Adrenal gland (tissue), 5 donors: ENCODE results near the gene LMTK2.

Source experiments
- POLR2A ChIP-seq, 2 donors: fragments of 450-650 bp; IDR thresholded peaks; one replicate each; pipeline ENCODE4 v1.6.1; 2017; ENCODE audit warnings: antibody characterized with exemption in 2 of 2, mild to moderate bottlenecking in 2 of 2, moderate library complexity in 1 of 2
- TF ChIP-seq, protein P1 (sequence below), 6 experiments: fragments of 450-650 bp in 4 of 6; fragments of 200-600 bp in 2 of 6; sonication (generic) in 1 of 6; IDR thresholded peaks; 1 replicate in 5 of 6; 2 replicates in 1 of 6; pipeline versions ENCODE4 v1.5.1 to v1.8.0; 2016 to 2021; ENCODE audit warnings: antibody characterized with exemption in 6 of 6, mild to moderate bottlenecking in 2 of 6, moderate library complexity in 1 of 6
- donor health status: DM: no; HTN: no; CAD: no.

DNA sequence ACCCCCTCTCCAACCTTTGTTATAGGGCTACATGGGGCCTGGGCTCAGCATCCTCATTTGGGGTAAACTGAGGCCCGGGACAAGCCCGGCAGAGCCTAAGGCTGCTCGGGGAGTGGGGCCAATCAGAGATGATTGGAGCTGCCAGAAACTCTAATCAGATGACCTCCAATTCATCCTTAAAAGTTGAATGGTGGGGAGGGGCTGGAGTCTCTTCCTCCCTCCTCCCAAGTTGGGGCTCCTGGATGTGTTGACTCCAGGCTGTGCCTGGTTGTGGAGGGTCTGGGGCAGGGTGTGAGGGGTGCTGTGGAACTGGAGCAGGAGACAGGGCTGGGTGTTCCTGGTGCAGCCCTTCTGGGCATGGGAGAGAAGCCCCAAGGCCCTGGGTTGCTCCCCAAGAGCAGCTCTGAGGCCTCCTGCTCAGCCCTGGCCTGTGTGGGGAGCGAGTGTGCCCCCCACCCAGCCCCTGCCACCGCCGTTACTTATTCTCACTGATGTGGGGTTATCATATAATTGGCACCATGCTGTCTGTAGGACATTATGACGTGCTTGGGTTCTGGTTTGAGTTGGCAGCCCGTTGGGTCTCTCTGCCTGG, 106.7 kb downstream of the LMTK2 start:
- TF ChIP-seq, protein P1, sequence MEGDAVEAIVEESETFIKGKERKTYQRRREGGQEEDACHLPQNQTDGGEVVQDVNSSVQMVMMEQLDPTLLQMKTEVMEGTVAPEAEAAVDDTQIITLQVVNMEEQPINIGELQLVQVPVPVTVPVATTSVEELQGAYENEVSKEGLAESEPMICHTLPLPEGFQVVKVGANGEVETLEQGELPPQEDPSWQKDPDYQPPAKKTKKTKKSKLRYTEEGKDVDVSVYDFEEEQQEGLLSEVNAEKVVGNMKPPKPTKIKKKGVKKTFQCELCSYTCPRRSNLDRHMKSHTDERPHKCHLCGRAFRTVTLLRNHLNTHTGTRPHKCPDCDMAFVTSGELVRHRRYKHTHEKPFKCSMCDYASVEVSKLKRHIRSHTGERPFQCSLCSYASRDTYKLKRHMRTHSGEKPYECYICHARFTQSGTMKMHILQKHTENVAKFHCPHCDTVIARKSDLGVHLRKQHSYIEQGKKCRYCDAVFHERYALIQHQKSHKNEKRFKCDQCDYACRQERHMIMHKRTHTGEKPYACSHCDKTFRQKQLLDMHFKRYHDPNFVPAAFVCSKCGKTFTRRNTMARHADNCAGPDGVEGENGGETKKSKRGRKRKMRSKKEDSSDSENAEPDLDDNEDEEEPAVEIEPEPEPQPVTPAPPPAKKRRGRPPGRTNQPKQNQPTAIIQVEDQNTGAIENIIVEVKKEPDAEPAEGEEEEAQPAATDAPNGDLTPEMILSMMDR (IDR thresholded peaks at IDR 0.05) = no peak
- TF ChIP-seq POLR2A (IDR thresholded peaks at IDR 0.05) = no peak
